ENCODE results near the gene MAFG. TPM values are rescaled to one million over a fixed set of nuclear protein-coding genes. Genes with fewer than 3 reads are reported as not detected.

Gene MAFG
- total and polyA plus RNA-seq, 9 of the 15 experiments (the other 6 are each of a cell fraction or from before 2014, with no cell fraction given): 1.1 to 58.1 (median 24.9) TPM

GRCh38 chr17:81925860-81926450 lies 1.6 kb downstream of the MAFG start (continued):
- TF ChIP-seq RUNX1 (IDR thresholded peaks at IDR 0.05; ENCODE audit: low read depth) (no peak), CBX8 (IDR thresholded peaks at IDR 0.05; ENCODE audit: borderline replicate concordance, extremely low read depth, low read depth, low read length, poor library complexity, severe bottlenecking) (no peak), ZNF263 (CRISPR knock-in tag; IDR thresholded peaks at IDR 0.05; ENCODE audit: borderline replicate concordance) (no peak), CCNT2 (IDR thresholded peaks at IDR 0.05; ENCODE audit: borderline replicate concordance, extremely low read depth, insufficient read length, low read depth, low read length) (peak; percentile 14), MLX (CRISPR knock-in tag; conservative IDR thresholded peaks at IDR 0.05) (no peak), CHD1 (IDR thresholded peaks at IDR 0.05; ENCODE audit: low read length) (peak; percentile 19)
- TF ChIP-seq, protein P1, sequence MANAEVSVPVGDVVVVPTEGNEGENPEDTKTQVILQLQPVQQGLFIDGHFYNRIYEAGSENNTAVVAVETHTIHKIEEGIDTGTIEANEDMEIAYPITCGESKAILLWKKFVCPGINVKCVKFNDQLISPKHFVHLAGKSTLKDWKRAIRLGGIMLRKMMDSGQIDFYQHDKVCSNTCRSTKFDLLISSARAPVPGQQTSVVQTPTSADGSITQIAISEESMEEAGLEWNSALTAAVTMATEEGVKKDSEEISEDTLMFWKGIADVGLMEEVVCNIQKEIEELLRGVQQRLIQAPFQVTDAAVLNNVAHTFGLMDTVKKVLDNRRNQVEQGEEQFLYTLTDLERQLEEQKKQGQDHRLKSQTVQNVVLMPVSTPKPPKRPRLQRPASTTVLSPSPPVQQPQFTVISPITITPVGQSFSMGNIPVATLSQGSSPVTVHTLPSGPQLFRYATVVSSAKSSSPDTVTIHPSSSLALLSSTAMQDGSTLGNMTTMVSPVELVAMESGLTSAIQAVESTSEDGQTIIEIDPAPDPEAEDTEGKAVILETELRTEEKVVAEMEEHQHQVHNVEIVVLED (CRISPR knock-in tag; IDR thresholded peaks at IDR 0.05): no peak
- TF ChIP-seq, protein P2, sequence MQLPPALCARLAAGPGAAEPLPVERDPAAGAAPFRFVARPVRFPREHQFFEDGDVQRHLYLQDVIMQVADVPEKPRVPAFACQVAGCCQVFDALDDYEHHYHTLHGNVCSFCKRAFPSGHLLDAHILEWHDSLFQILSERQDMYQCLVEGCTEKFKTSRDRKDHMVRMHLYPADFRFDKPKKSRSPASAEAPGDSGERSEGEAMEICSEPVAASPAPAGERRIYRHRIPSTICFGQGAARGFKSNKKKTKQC (CRISPR knock-in tag; IDR thresholded peaks at IDR 0.05): peak; percentile 35; the same call in 1 of the 2 replicates
